Rectal smooth muscle tissue (tissue), 1 donor: ENCODE measurements around the gene KIR2DL3.
"Not testable (repeated sequence)": the region's sequence is repeated elsewhere in the genome, so short reads cannot be mapped to it uniquely, and the experiment has no call there.

ENCODE experiments used
- H3K27ac ChIP-seq: one replicate; pipeline ENCODE4 v1.7.0; 2013; ENCODE audit warnings: low read depth, low read length, inconsistent platforms
- H3K27me3 ChIP-seq: one replicate; pipeline ENCODE4 v1.7.0; 2013; ENCODE audit warnings: low read length; ENCODE audit not compliant: control insufficient read depth, insufficient read depth
- H3K36me3 ChIP-seq: one replicate; pipeline ENCODE4 v1.7.0; 2013; ENCODE audit warnings: low read length; ENCODE audit not compliant: control insufficient read depth, insufficient read depth
- H3K4me1 ChIP-seq: one replicate; pipeline ENCODE4 v1.7.0; 2013; ENCODE audit warnings: low read length; ENCODE audit not compliant: control insufficient read depth, insufficient read depth
- H3K4me3 ChIP-seq: one replicate; pipeline ENCODE4 v1.7.0; 2013; ENCODE audit warnings: low read length
- H3K9ac ChIP-seq: one replicate; pipeline ENCODE4 v1.7.0; 2013; ENCODE audit warnings: low read length

KIR2DL3 gene

DNA sequence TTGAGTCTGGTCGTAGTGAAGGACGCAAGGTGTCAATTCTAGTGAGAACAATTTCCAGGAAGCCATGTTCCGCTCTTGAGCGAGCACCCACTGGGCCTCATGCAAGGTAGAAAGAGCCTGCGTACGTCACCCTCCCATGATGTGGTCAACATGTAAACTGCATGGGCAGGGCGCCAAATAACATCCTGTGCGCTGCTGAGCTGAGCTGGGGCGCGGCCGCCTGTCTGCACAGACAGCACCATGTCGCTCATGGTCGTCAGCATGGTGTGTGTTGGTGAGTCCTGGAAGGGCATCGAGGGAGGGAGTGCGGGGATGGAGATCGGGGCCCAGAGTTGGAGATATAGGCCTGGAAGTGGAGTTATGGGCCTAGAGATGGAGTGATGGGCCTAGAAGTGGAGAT, at the start of gene KIR2DL3:
Gene KIR2DL3, plus strand, starts transcription at position 208 of the 400 bp plus-strand sequence. Its CDS starts 33 bp downstream, at position 241.
- not testable (repeated sequence) for H3K27me3 ChIP-seq, H3K4me1 ChIP-seq, H3K36me3 ChIP-seq, H3K27ac ChIP-seq, H3K4me3 ChIP-seq, H3K9ac ChIP-seq

DNA sequence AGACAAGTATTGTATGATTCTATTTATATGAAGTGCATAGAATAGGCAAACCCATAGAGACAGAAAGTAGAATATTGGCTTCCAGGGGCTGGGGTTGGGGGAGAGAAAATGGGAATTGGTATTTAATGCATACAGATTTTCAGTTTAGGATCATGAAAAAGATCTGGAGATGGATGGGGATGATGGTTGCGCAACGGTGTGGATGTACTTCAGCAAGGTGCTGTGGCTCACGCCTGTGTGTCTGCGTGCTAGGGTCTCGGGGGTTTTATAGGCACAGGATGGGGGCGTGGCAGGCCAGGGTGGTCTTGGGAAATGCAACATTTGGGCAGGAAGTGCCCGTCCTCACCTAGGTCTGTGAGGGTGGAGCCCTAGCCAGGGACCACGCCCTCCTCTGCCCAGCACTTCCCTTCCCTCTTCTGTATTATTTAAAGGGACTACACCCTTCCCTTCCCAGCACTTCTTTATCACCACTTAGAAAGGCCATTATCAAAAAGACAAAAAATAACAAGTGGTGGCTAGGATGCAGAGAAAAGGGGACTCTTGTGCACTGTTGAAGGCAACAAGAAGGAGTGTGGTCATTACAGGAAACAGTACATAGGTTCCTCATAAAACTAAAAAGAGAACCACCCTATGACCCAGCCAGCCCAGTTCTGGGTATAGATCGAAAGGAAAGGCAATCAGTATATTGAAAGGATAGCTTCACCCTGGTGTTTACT, 46.6 kb upstream of the KIR2DL3 start:
- no peaks in the 10 kb centered on the region for H3K27me3 ChIP-seq
- no peak overlapping the region for H3K27ac ChIP-seq
- no peaks in the 10 kb centered on the region for H3K36me3 ChIP-seq
- no peak overlapping the region for H3K4me3 ChIP-seq
- no peaks in the 10 kb centered on the region for H3K4me1 ChIP-seq
- H3K9ac ChIP-seq: no peak overlapping the region

DNA sequence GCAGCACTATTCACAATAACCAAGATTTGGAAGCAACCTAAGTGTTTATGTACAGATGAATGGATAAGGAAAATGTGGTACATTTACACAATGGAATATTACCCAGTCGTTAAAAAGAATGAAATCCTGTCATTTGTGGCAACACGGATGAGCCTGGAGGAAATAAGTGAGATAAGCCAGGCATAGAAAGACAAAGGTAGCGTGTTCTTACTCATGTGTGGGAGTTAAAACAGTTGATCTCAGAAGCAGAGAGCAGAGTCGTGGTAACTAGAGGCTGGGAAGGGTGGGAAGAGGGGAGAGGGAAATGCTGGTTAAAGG, 46.1 kb upstream of the KIR2DL3 start:
- H3K27me3 ChIP-seq: no peaks in the 10 kb centered on the region
- H3K27ac ChIP-seq: no peak overlapping the region
- no peaks in the 10 kb centered on the region for H3K4me1 ChIP-seq
- H3K4me3 ChIP-seq: no peak overlapping the region
- H3K9ac ChIP-seq: no peak overlapping the region
- no peaks in the 10 kb centered on the region for H3K36me3 ChIP-seq

DNA sequence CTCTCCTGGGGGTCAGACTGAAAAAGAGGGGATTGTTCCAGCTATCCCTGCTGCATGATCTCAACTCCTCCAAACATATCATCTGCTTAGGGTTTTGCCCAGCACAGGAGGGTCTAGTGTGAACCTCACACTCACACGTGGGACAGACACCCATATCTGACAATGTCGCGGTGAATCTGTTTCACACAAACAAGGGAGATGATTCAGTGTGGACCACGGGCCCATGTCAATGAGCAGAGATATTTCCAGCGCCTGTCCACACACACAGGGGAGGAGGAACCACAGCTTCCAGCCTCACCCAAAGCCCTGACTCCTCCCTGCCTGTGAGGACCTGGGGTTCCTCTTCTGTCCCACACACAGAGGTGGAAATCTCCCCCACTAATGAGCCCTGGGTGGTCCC, 43.7 kb upstream of the KIR2DL3 start:
- H3K9ac ChIP-seq: no peak overlapping the region
- no peak overlapping the region for H3K4me3 ChIP-seq
- no peaks in the 10 kb centered on the region for H3K36me3 ChIP-seq
- no peak overlapping the region for H3K27ac ChIP-seq
- no peaks in the 10 kb centered on the region for H3K27me3 ChIP-seq
- no peaks in the 10 kb centered on the region for H3K4me1 ChIP-seq

DNA sequence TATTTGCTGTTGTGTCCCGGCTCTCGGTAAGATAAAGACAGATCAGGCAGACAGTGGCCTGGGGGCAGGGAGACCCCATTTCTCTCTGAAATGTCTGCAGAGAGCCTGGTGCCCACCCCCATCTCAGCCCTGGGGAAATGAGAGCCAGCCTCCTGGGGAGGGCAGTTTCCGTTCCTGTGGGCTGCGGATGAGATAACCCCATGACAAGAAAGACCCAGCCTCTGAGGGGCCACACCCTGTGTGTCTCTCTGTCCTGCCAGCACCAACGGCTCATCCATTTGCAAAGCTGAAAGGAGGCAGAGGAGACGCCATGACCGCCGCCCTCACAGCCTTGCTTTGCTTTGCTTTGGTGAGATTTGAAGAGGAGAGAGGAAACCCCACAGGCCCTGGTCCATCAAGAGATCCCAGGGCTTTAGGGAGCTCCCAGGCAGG, 42.2 kb upstream of the KIR2DL3 start:
- no peaks in the 10 kb centered on the region for H3K27me3 ChIP-seq
- no peaks in the 10 kb centered on the region for H3K4me1 ChIP-seq
- H3K36me3 ChIP-seq: no peaks in the 10 kb centered on the region
- H3K9ac ChIP-seq: no peak overlapping the region
- H3K4me3 ChIP-seq: no peak overlapping the region
- no peak overlapping the region for H3K27ac ChIP-seq

DNA sequence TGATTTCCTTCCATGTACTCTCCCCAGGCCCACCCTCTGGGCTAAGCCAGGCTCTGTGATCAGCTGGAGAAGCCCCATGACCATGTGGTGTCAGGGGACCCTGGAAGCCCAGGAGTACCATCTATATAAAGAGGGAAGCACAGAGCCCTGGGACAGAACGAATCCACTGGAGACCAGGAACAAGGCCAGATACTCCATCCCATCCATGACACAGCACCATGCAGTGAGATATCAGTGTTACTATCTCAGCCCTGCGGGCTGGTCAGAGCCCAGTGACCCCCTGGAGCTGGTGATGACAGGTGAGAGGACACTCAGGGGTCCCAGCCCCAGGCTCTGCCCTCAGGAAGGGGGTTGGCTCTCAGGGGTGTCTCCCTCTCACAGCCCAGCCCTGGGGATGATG, 41.5 kb upstream of the KIR2DL3 start:
- Histone ChIP-seq H3K4me3 (no peak overlapping the region), H3K27ac (no peak overlapping the region), H3K4me1 (no peaks in the 10 kb centered on the region), H3K36me3 (no peaks in the 10 kb centered on the region), H3K9ac (no peak overlapping the region), H3K27me3 (no peaks in the 10 kb centered on the region)

DNA sequence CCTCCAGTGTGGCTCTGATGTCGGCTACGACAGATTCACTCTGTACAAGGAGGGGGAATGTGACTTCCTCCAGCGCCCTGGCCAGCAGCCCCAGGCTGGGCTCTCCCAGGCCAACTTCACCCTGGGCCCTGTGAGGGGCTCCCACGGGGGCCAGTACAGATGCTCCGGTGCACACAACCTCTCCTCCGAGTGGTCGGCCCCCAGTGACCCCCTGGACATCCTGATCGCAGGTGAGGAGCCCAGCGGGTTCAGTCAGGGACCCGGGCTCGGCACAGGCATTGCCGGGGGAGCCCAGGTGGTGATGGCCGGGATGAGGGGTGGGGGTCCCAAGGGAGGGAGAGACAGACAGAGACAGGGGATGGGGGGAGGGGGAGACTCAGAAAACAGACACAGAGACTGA, 40.6 kb upstream of the KIR2DL3 start:
- not testable (repeated sequence) for H3K9ac ChIP-seq, H3K27ac ChIP-seq, H3K36me3 ChIP-seq, H3K4me1 ChIP-seq, H3K4me3 ChIP-seq, H3K27me3 ChIP-seq

DNA sequence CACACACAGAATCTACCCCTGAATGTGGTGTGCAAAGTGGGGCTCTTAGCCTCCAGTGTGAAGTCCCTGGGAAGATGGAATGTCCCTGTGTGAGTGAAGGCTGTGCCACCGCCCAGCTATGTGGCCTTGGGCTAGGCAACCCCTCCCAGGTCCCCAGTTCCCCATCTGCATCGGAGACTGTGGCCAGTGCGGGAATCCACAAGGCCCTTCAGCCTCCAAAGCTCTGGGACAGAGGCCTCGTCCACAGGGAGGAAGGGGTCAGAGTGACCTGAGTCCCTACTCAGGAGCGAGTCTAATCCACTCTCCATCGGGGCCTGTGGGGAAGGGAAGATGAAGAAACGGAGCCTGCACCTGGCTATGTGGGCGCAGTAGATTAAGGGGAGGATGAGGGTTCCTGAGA, 33.4 kb upstream of the KIR2DL3 start:
- Histone ChIP-seq H3K9ac (no peak overlapping the region), H3K27ac (no peak overlapping the region), H3K27me3 (no peaks in the 10 kb centered on the region), H3K4me1 (no peaks in the 10 kb centered on the region), H3K36me3 (no peaks in the 10 kb centered on the region), H3K4me3 (no peak overlapping the region)

DNA sequence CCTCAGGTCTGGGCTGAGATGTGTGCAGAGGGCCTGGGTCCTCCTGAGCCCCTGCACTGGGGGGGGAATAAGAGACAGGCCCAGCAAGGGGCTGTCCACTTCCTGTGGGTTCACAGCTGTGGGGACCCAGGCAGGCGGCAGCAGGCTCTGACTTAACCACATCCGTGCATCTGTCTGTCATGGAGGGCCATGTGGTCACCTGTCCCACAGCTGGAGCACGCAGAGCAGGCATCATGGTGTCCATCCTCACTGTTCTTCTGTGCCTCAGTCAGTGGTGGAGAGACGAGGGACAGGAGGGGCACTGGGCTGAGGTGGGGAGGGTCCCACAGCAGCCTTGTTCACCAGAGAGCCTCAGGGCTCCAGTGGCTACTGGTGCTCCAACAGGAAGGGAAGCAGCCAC, 30.4 kb upstream of the KIR2DL3 start:
- Histone ChIP-seq H3K36me3 (no peaks in the 10 kb centered on the region), H3K4me1 (no peaks in the 10 kb centered on the region), H3K27ac (no peak overlapping the region), H3K27me3 (no peaks in the 10 kb centered on the region), H3K4me3 (no peak overlapping the region), H3K9ac (no peak overlapping the region)

DNA sequence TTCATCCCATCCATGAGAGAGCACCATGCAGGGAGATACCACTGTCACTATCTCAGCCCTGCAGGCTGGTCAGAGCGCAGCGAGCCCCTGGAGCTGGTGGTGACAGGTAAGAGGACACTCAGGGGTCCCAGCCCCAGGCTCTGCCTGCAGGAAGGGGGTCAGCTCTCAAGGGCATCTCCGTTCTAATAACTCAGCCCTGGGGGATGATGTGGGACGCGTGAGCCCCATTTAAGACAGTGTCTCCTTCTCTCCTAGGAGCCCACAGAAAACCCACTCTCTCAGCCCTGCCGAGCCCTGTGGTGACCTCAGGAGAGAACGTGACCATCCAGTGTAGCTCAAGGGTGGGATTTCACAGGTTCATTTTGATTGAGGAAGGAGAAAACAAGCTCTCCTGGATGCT, 29.5 kb upstream of the KIR2DL3 start:
- Histone ChIP-seq H3K27me3 (no peaks in the 10 kb centered on the region), H3K36me3 (no peaks in the 10 kb centered on the region), H3K4me3 (no peak overlapping the region), H3K9ac (no peak overlapping the region), H3K4me1 (no peaks in the 10 kb centered on the region), H3K27ac (no peak overlapping the region)

DNA sequence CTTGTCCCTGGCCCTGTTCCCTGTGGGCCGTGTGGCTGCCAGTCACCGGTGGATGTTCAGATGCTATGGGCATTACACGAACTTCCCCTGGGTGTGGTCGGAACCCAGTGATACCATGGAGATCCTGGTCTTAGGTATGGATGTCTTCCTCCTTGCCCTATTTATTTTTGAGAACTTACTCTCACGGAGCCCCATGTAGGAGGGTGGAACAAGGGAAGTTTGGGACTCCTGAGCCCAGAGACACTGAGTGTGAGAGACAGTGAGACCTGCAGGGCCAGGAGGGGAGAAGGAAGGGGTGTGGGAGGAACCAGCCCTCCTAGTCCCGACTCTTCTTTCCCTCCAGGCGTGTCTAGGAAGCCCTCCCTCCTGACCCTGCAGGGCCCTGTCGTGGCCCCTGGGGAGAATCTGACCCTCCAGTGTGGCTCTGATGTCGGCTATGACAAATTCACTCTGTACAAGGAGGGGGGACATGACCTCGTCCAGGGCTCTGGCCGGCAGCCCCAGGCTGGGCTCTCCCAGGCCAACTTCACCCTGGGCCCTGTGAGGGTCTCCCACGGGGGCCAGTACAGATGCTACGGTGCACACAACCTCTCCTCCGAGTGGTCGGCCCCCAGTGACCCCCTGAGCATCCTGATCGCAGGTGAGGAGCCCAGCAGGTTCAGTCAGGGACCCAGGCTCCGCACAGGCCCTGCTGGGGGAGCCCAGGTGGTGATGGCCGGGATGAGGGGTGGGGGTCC, 28.9 kb upstream of the KIR2DL3 start:
- Histone ChIP-seq H3K27ac (no peak overlapping the region), H3K4me3 (no peak overlapping the region), H3K27me3 (no peaks in the 10 kb centered on the region), H3K4me1 (no peaks in the 10 kb centered on the region), H3K36me3 (no peaks in the 10 kb centered on the region), H3K9ac (no peak overlapping the region)

DNA sequence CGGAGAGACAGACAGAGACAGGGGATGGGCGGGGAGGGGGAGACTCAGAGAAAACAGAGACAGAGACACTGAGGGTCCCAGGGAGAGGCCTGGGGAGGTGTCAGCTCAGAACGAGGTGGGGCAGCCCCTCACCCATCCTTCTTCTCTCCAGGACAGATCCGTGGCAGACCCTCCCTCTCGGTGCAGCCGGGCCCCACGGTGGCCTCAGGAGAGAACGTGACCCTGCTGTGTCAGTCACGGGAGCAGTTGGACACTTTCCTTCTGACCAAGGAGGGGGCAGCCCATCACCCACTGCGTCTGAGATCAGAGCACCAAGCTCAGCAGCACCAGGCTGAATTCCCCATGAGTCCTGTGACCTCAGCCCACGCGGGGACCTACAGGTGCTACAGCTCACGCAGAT, 28.4 kb upstream of the KIR2DL3 start:
- not testable (repeated sequence) for H3K27ac ChIP-seq, H3K27me3 ChIP-seq, H3K4me1 ChIP-seq, H3K4me3 ChIP-seq, H3K36me3 ChIP-seq, H3K9ac ChIP-seq

DNA sequence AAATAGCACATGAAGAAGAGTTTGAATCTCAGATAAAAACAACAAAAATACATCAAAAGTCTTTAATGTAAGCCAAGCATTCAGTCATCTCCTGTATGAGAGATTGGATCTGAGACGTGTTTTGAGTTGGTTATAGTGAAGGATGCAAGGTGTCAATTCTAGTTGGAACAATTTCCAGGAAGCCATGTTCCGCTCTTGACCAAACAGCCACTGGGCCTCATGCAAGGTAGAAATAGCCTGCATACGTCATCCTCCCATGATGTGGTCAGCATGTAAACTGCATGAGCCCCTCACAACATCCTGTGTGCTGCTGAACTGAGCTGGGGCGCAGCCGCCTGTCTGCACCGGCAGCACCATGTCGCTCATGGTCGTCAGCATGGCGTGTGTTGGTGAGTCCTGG, 14.2 kb upstream of the KIR2DL3 start, which contains the start of gene KIR3DL3:
Gene KIR3DL3, plus strand, starts transcription at position 301 of the 400 bp plus-strand sequence. Its CDS starts 55 bp downstream, at position 356.
- Histone ChIP-seq H3K27ac (no peak within 1 kb of the TSS), H3K4me1 (no peaks in the 10 kb centered on the region), H3K9ac (no peak within 1 kb of the TSS), H3K27me3 (no peaks in the 10 kb centered on the region), H3K4me3 (no peak within 1 kb of the TSS), H3K36me3 (no peaks in the 10 kb centered on the region)
